ENCODE measurements around the gene TM4SF20. TPM values are rescaled to one million over a fixed set of nuclear protein-coding genes. Genes with fewer than 3 reads are reported as not detected.
A peak's percentile ranks its signal among the peaks of the same experiment; 100 is the strongest.

Gene TM4SF20
- total RNA-seq, 4 donors from 2014 or later, result not detected

GRCh38 chr2:227324642-227324994, 54.5 kb downstream of the TM4SF20 start:
- Histone ChIP-seq H3K27ac (peak overlapping the region; percentile 64 to 94 (median 94)), H3K36me3 (peaks cover 0 to 2% of the 10 kb centered on the region in 2 donors)
- peak; percentile 12 for ATAC-seq

DNA sequence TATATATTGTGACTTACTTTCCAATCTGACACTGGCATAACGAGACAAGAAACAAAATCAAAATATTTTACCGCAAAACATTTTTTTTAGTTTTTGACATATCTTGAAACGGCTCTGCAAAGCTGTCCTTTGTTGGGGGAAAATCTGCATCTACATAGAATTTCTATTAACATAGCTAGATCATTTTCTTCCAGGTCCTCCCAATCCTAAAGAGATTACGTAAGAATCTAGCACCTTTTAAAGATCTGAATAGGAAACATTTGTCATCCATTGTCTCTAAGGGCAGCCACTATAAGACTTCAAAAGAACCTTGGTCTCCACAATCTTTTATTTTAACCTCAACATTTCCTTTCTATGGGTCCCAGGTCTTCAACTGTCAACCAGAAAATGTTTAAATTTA, 55.3 kb downstream of the TM4SF20 start:
- no peak overlapping the region for H3K4me3 ChIP-seq
- H3K9me3 ChIP-seq, result no peaks in the 10 kb centered on the region
- no peaks in the 10 kb centered on the region for H3K36me3 ChIP-seq
- no peak for ATAC-seq
- TF ChIP-seq, protein P1, sequence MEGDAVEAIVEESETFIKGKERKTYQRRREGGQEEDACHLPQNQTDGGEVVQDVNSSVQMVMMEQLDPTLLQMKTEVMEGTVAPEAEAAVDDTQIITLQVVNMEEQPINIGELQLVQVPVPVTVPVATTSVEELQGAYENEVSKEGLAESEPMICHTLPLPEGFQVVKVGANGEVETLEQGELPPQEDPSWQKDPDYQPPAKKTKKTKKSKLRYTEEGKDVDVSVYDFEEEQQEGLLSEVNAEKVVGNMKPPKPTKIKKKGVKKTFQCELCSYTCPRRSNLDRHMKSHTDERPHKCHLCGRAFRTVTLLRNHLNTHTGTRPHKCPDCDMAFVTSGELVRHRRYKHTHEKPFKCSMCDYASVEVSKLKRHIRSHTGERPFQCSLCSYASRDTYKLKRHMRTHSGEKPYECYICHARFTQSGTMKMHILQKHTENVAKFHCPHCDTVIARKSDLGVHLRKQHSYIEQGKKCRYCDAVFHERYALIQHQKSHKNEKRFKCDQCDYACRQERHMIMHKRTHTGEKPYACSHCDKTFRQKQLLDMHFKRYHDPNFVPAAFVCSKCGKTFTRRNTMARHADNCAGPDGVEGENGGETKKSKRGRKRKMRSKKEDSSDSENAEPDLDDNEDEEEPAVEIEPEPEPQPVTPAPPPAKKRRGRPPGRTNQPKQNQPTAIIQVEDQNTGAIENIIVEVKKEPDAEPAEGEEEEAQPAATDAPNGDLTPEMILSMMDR (IDR thresholded peaks at IDR 0.05), result no peak
- TF ChIP-seq EP300 (IDR thresholded peaks at IDR 0.05) (no peak), POLR2AphosphoS5 (IDR thresholded peaks at IDR 0.05) (no peak), POLR2A (IDR thresholded peaks at IDR 0.05) (no peak)
- H3K4me1 ChIP-seq, result peaks cover 0 to 37% (median 0%) of the 10 kb centered on the region in 3 donors
- no peak overlapping the region for H3K27ac ChIP-seq
- 92 to 100% methylated on average over 3 to 4 of the region's 4 CpGs for WGBS, 2 donors (ENCODE audit: low coverage in 1 of 2)
- no peaks in the 10 kb centered on the region for H3K27me3 ChIP-seq

More at GRCh38 chr2:227324642-227324994, 54.5 kb downstream of the TM4SF20 start:
- Histone ChIP-seq H3K4me3 (peak overlapping the region; percentile 59 to 78), H3K9me3 (no peaks in the 10 kb centered on the region), H3K27me3 (no peaks in the 10 kb centered on the region), H3K4me1 (peaks cover 0 to 38% (median 0%) of the 10 kb centered on the region in 3 donors)
- TF ChIP-seq, protein P1 (IDR thresholded peaks at IDR 0.05), result no peak
- no peak for TF ChIP-seq POLR2AphosphoS5 (IDR thresholded peaks at IDR 0.05)
- no peak for TF ChIP-seq POLR2A (IDR thresholded peaks at IDR 0.05)
- no peak for TF ChIP-seq EP300 (IDR thresholded peaks at IDR 0.05)
- WGBS, 2 donors (ENCODE audit: low coverage in 1 of 2), result 18 to 23% methylated on average over 5 to 6 of the region's 6 CpGs

GRCh38 chr2:227322530-227323205, 56.4 kb downstream of the TM4SF20 start:
- TF ChIP-seq EP300 (IDR thresholded peaks at IDR 0.05), result no peak
- TF ChIP-seq POLR2A (IDR thresholded peaks at IDR 0.05), result no peak
- TF ChIP-seq, protein P1 (IDR thresholded peaks at IDR 0.05), result no peak
- no peak for TF ChIP-seq POLR2AphosphoS5 (IDR thresholded peaks at IDR 0.05)
- no peak overlapping the region for H3K27ac ChIP-seq
- H3K4me1 ChIP-seq, result peaks cover 0 to 26% (median 0%) of the 10 kb centered on the region in 3 donors
- no peaks in the 10 kb centered on the region for H3K27me3 ChIP-seq
- no peak overlapping the region for H3K4me3 ChIP-seq
- WGBS, 2 donors (ENCODE audit: low coverage in 1 of 2), result 79 to 84% methylated on average over 5 of the region's 5 CpGs
- ATAC-seq, result no peak
- H3K36me3 ChIP-seq, result no peaks in the 10 kb centered on the region
- no peaks in the 10 kb centered on the region for H3K9me3 ChIP-seq

DNA sequence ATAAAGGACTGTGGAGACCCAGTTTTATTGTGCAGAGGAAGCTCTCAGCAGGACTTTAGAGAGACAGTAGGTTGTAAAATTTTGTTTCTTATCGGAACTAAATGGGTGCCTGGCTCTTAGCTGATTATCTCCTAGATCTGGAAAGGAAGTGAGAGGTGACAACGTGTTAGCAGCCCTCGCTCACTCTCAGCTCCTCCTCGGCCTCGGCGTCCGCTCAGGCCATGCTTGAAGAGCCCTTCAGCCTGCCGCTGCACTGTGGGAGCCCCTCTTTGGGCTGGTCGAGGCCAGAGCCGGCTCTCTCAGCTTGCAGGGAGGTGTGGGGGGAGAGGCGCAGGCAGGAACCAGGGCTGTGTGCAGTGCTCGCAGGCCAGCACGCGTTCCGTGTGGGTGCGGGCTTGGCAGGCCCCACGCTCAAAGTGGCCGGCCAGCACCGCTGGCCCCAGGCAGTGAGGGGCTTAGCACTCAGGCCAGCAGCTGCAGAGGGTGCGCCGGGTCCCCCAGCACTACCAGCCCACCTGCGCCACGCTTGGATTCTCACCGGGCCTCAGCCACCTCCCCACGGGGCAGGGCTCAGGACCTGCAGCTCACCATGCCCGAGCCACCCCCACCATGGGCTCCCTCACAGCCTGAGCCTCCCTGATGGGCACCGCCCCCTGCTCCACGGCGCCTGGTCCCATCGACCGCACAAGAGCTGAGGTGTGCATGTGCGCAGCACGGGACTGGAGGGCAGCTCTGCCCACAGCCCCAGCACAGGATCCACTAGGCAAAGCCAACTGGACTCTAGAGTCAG, 58.6 kb downstream of the TM4SF20 start:
- 83 to 96% methylated on average over 7 to 8 of the region's 33 CpGs for WGBS, 2 donors (ENCODE audit: low coverage in 1 of 2)
- Histone ChIP-seq H3K36me3 (no peaks in the 10 kb centered on the region), H3K27ac (no peak overlapping the region), H3K9me3 (no peaks in the 10 kb centered on the region), H3K27me3 (no peaks in the 10 kb centered on the region), H3K4me1 (peaks cover 0 to 7% (median 0%) of the 10 kb centered on the region in 3 donors), H3K4me3 (no peak overlapping the region)
- ATAC-seq, result no peak
- TF ChIP-seq, protein P1 (IDR thresholded peaks at IDR 0.05), result no peak
- TF ChIP-seq POLR2A (IDR thresholded peaks at IDR 0.05) (no peak), EP300 (IDR thresholded peaks at IDR 0.05) (no peak), POLR2AphosphoS5 (IDR thresholded peaks at IDR 0.05) (no peak)
